HCT116 (cell line): ENCODE results near the gene TBCCD1. TPM values are rescaled to one million over a fixed set of nuclear protein-coding genes. Genes with fewer than 3 reads are reported as not detected.

Experiments
- ATAC-seq: fragments of 200-7000 bp; cut with Tn5 transposase; 2 replicates; pipeline ENCODE4 v1.9.1; 2020; ENCODE audit warnings: mild to moderate bottlenecking, moderate library complexity
- BruUV-seq: library from RNA; stranded (reverse); fragments of 400-500 nt; replicated peaks from 2 replicates; lab custom pipeline; 2021; lab: Mats Ljungman, UMichigan
- CTCF ChIA-PET: fragments of 300-600 bp; sonication (Branson Sonifier 250); formaldehyde crosslinking; loops from one replicate; lab custom pipeline; 2021; ENCODE audit warnings: antibody characterized with exemption; lab: Charles Lee
- POLR2A ChIA-PET: fragments of 300-600, 350-600 bp; sonication (Branson Sonifier 250); formaldehyde crosslinking; loops from one replicate; lab custom pipeline; 2021; ENCODE audit warnings: antibody characterized with exemption; lab: Charles Lee
- RAD21 ChIA-PET, 2 experiments: fragments of 300-600 bp; sonication (Branson Sonifier 250); formaldehyde crosslinking; loops; one replicate each; lab custom pipeline; 2023; ENCODE audit warnings: low total read pairs in 2 of 2; ENCODE audit not compliant: uncharacterized antibody in 2 of 2, unreplicated experiment in 2 of 2, low non-redundant PET in 1 of 2; lab: Charles Lee
- DNase-seq: peaks from one replicate; pipeline ENCODE4 v3.0.0-alpha.2; 2010; ENCODE audit warnings: low read depth, low spot score
- H2AFZ ChIP-seq: fragments of 200-600 bp; shearing (Covaris generic), sonication (generic); 2 replicates; pipeline ENCODE4 v1.6.1; 2017; ENCODE audit warnings: low read depth, mixed run types, mixed read lengths, antibody characterized with exemption, low read length; ENCODE audit not compliant: poor library complexity, severe bottlenecking
- H3K27ac ChIP-seq: 2 replicates; pipeline ENCODE4 v1.5.1; 2012; ENCODE audit warnings: low read depth, low read length
- H3K27me3 ChIP-seq: fragments of 200-600 bp; sonication (generic); 2 replicates; pipeline ENCODE4 v1.6.1; 2016; ENCODE audit warnings: mixed run types, low read length, mixed read lengths; ENCODE audit not compliant: insufficient read depth
- H3K36me3 ChIP-seq, 2 experiments: fragments of 200-500 bp in 1 of 2; fragments of 200-600 bp in 1 of 2; sonication (Bioruptor generic) in 1 of 2; sonication (generic) in 1 of 2; 2 replicates each; pipeline versions ENCODE4 v1.5.1 to v1.6.1; 2014 to 2016; ENCODE audit warnings: low read length in 2 of 2, inconsistent platforms in 1 of 2, mixed read lengths in 1 of 2, mixed run types in 1 of 2; ENCODE audit not compliant: insufficient read depth in 2 of 2, control insufficient read depth in 1 of 2
- H3K4me1 ChIP-seq, 2 experiments: fragments of 200-600 bp in 1 of 2; sonication (generic) in 1 of 2; 2 replicates each; pipeline versions ENCODE4 v1.5.1 to v1.6.1; 2012 to 2017; ENCODE audit warnings: low read length in 2 of 2, inconsistent platforms in 1 of 2, mild to moderate bottlenecking in 1 of 2, mixed read lengths in 1 of 2, mixed run types in 1 of 2, moderate library complexity in 1 of 2; ENCODE audit not compliant: insufficient read depth in 2 of 2, control insufficient read depth in 1 of 2
- H3K4me2 ChIP-seq: fragments of 200-600 bp; sonication (generic); 2 replicates; pipeline ENCODE4 v1.6.1; 2017; ENCODE audit warnings: mixed run types, low read length, mixed read lengths
- H3K4me3 ChIP-seq, 2 experiments: fragments of 200-600 bp in 1 of 2; sonication (generic) in 1 of 2; replicated peaks in 1 of 2; 2 replicates each; pipeline ENCODE4 v1.5.1; 2011 to 2016; ENCODE audit warnings: low read length in 2 of 2, control low read depth in 1 of 2, low read depth in 1 of 2, mild to moderate bottlenecking in 1 of 2, mixed read lengths in 1 of 2, mixed run types in 1 of 2
- H3K79me2 ChIP-seq: fragments of 200-600 bp; sonication (generic); 2 replicates; pipeline ENCODE4 v1.6.1; 2017; ENCODE audit warnings: mild to moderate bottlenecking, mixed run types, low read length, moderate library complexity, mixed read lengths; ENCODE audit not compliant: insufficient read depth
- H3K9ac ChIP-seq: fragments of 200-600 bp; sonication (generic); 2 replicates; pipeline ENCODE4 v1.6.1; 2016; ENCODE audit warnings: low read length, mixed read lengths
- H3K9me2 ChIP-seq: fragments of 200-600 bp; sonication (generic), shearing (Covaris generic); 2 replicates; pipeline ENCODE4 v1.6.1; 2017; ENCODE audit warnings: mixed run types, mild to moderate bottlenecking, moderate library complexity; ENCODE audit not compliant: insufficient read depth
- H3K9me3 ChIP-seq, 2 experiments: fragments of 200-500 bp in 1 of 2; fragments of 200-600 bp in 1 of 2; sonication (Bioruptor generic) in 1 of 2; sonication (generic) in 1 of 2; 2 replicates each; pipeline ENCODE4 v1.6.1; 2014 to 2017; ENCODE audit warnings: low read length in 2 of 2, mixed read lengths in 2 of 2, inconsistent platforms in 1 of 2, low read depth in 1 of 2, mild to moderate bottlenecking in 1 of 2, mixed run types in 1 of 2, moderate library complexity in 1 of 2; ENCODE audit not compliant: control insufficient read depth in 1 of 2, insufficient read depth in 1 of 2
- H4K20me1 ChIP-seq: fragments of 200-600 bp; sonication (generic), shearing (Covaris generic); 2 replicates; pipeline ENCODE4 v1.6.1; 2017; ENCODE audit warnings: mixed run types, mild to moderate bottlenecking, moderate library complexity; ENCODE audit not compliant: insufficient read depth
- CEBPB ChIP-seq: IDR thresholded peaks from 2 replicates; pipeline ENCODE4 v1.6.1; 2012; ENCODE audit warnings: low read depth
- CTCF ChIP-seq, 3 experiments: fragments of 200-600 bp in 1 of 3; sonication (generic) in 1 of 3; IDR thresholded peaks in 2 of 3; conservative IDR thresholded peaks in 1 of 3; 2 replicates each; pipeline ENCODE4 v1.5.1; 2012 to 2017; ENCODE audit warnings: low read depth in 2 of 3, low read length in 2 of 3, antibody characterized with exemption in 1 of 3, borderline replicate concordance in 1 of 3, control low read depth in 1 of 3, mild to moderate bottlenecking in 1 of 3, mixed read lengths in 1 of 3, mixed run types in 1 of 3, moderate library complexity in 1 of 3; ENCODE audit not compliant: insufficient read depth in 1 of 3
- ELF1 ChIP-seq: IDR thresholded peaks from 2 replicates; pipeline ENCODE4 v1.6.1; 2012; ENCODE audit warnings: low read depth, borderline replicate concordance
- POLR2A ChIP-seq: IDR thresholded peaks from 2 replicates; pipeline ENCODE4 v1.7.0; 2011; ENCODE audit warnings: borderline replicate concordance; ENCODE audit not compliant: insufficient read depth, insufficient read length; ENCODE audit errors: extremely low read depth
- REST ChIP-seq: IDR thresholded peaks from 2 replicates; pipeline ENCODE4 v1.6.1; 2012; ENCODE audit warnings: low read depth
- SIN3A ChIP-seq: IDR thresholded peaks from 2 replicates; pipeline ENCODE4 v1.6.1; 2012; ENCODE audit warnings: low read depth
- SRF ChIP-seq: IDR thresholded peaks from 2 replicates; pipeline ENCODE4 v1.6.1; 2012; ENCODE audit warnings: low read depth
- ZBTB33 ChIP-seq: IDR thresholded peaks from 2 replicates; pipeline ENCODE4 v1.6.1; 2011; ENCODE audit warnings: mild to moderate bottlenecking, low read length, moderate library complexity; ENCODE audit not compliant: insufficient replicate concordance; ENCODE audit errors: extremely low read depth
- intact Hi-C: fragments of 100-400 bp; cut with micrococcal nuclease; formaldehyde crosslinking; loops from 2 replicates; pipeline ENCODE4 v1.10.0; 2022
- total RNA-seq: library from RNA; stranded (reverse); gene quantifications from one replicate; pipeline ENCODE4 v1.2.1, GENCODE V29; 2021; ENCODE audit not compliant: unreplicated experiment

TBCCD1 gene
- total RNA-seq, 1 experiment from 2014 or later, result 16.8 TPM

GRCh38 chr3:186511245-186511644, 55.9 kb downstream of the TBCCD1 start (continued):
- TF ChIP-seq CTCF (IDR thresholded peaks at IDR 0.05 in 2 of 3, conservative IDR thresholded peaks at IDR 0.05 in 1 of 3; ENCODE audit: borderline replicate concordance in 1 of 3, insufficient read depth in 1 of 3, low read depth in 2 of 3, low read length in 2 of 3) (no peak), POLR2A (no peak), SRF (no peak), ZBTB33 (no peak)
- TF ChIP-seq, all 23 proteins: peak for 0

- no peak for TF ChIP-seq ELF1
- TF ChIP-seq SIN3A, result no peak
- no peak for TF ChIP-seq CEBPB
- TF ChIP-seq REST, result no peak
- Histone ChIP-seq H3K79me2 (no peaks in the 10 kb centered on the region), H3K9me2 (no peaks in the 10 kb centered on the region), H3K4me1 (no peaks in the 10 kb centered on the region), H3K9ac (no peak overlapping the region), H3K4me3 (no peak overlapping the region), H4K20me1 (no peaks in the 10 kb centered on the region), H3K9me3 (no peaks in the 10 kb centered on the region), H3K4me2 (no peak overlapping the region), H3K27me3 (peaks cover 39% of the 10 kb centered on the region), H2AFZ (no peak overlapping the region), H3K27ac (no peak overlapping the region), H3K36me3 (no peaks in the 10 kb centered on the region)
- intact Hi-C loops, result no loop called here
- CTCF ChIA-PET, result no interaction called here
- DNase-seq (no peak), ATAC-seq (no peak)
- RAD21 ChIA-PET, result no interaction called here
- POLR2A ChIA-PET, result no interaction called here
- no TSS peak for BruUV-seq
Observed at GRCh38 chr3:186510374-186511079, 56.6 kb downstream of the TBCCD1 start.
